Gastroesophageal sphincter (tissue), 3 donors: ENCODE results near the gene FNDC3B.

Experiments
- EP300 ChIP-seq: sonication (generic); formaldehyde crosslinking; IDR thresholded peaks from one replicate; pipeline ENCODE4 v1.6.1; 2017; ENCODE audit warnings: antibody characterized with exemption, mild to moderate bottlenecking
- POLR2A ChIP-seq, 2 donors: fragments of 450-650 bp; IDR thresholded peaks; one replicate each; pipeline ENCODE4 v1.6.1; 2017; ENCODE audit warnings: antibody characterized with exemption in 2 of 2, mild to moderate bottlenecking in 2 of 2, moderate library complexity in 1 of 2
- POLR2AphosphoS5 ChIP-seq: sonication (generic); formaldehyde crosslinking; IDR thresholded peaks from one replicate; pipeline ENCODE4 v1.6.1; 2017; ENCODE audit warnings: antibody characterized with exemption
- TF ChIP-seq, protein P1 (sequence below), 4 experiments: fragments of 200-600 bp in 2 of 4; fragments of 450-650 bp in 2 of 4; sonication (generic) in 1 of 4; IDR thresholded peaks; one replicate each; pipeline ENCODE4 v1.5.1; 2017 to 2019; ENCODE audit warnings: antibody characterized with exemption in 4 of 4, mild to moderate bottlenecking in 2 of 4, moderate library complexity in 2 of 4

DNA sequence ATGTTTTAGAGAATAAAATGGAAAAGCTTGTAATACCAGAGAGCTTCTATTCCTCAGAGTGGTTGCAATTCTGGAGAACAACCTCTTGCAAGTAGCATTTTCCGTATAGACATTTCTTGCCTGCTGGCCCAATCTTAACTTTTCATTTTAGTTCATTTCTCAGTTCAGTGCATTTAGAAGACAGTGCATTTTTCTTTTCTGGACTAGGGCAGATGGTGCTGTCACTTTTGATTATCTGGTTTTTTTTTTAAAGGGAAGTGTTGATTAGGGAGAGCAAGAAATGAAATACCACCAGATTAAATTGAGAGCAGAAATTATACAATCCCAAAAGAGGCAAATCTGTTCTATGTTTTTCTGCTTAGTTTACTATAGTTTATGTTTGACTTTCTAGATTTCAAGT lies 236.2 kb downstream of the FNDC3B start:
- TF ChIP-seq EP300, result no peak
- TF ChIP-seq, protein P1, sequence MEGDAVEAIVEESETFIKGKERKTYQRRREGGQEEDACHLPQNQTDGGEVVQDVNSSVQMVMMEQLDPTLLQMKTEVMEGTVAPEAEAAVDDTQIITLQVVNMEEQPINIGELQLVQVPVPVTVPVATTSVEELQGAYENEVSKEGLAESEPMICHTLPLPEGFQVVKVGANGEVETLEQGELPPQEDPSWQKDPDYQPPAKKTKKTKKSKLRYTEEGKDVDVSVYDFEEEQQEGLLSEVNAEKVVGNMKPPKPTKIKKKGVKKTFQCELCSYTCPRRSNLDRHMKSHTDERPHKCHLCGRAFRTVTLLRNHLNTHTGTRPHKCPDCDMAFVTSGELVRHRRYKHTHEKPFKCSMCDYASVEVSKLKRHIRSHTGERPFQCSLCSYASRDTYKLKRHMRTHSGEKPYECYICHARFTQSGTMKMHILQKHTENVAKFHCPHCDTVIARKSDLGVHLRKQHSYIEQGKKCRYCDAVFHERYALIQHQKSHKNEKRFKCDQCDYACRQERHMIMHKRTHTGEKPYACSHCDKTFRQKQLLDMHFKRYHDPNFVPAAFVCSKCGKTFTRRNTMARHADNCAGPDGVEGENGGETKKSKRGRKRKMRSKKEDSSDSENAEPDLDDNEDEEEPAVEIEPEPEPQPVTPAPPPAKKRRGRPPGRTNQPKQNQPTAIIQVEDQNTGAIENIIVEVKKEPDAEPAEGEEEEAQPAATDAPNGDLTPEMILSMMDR (IDR thresholded peaks at IDR 0.05), result no peak
- no peak for TF ChIP-seq POLR2AphosphoS5
- TF ChIP-seq POLR2A (IDR thresholded peaks at IDR 0.05), result no peak
